ENCODE results near the gene AQP12A. TPM values are rescaled to one million over a fixed set of nuclear protein-coding genes. Genes with fewer than 3 reads are reported as not detected.

Gene AQP12A
- total RNA-seq, 1 experiment from 2014 or later = not detected

DNA sequence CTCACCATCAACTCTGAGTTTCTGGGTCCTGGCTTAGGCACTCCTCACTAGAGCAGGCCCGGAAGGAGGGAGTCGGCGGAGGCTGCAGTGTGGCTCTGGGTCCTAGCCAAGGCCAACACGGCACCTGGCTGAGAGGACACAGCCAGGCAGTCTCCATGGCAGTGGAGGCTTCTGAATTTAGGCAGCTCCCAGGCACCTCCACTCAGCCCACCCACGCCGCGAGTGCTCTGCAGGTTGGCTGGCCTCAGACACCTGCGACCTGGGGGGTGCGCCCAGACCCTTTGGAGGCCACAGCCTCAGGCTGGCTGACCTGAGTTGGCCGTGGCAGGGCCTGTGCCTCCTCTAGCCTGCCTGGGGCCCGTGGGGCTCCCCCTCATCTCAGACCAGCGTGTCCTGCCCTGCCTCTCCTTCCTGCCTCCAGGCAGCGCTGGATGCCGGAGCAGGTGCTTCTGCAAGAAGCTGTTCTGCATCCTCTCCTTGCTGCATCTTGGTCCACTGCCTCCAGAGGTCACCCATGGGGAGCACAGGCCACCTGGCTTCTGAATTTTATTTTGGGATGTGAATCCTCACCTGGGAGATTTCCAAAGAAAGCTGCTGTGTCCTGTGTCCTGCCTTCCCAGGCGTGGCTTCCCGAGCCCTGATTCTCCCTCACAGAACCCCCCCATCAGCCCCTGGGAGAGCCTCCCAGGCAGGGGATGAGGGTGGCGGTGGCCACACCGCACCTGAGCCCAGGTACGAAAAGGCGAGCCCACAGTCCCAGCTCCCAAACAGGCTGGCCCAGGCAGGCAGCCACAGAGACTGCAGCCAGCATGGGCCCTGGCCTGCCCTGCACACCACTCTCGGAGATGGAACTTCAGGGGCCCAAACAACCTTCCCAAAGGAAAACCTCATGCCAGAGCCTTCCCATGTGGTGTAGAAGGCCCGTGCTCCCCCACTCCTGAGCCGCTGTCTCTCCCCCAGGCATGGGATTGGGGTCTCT is 23.4 kb downstream of the AQP12A start:
- CTCF ChIA-PET = no interaction called here
- DNase-seq (ENCODE audit: low read depth, low spot score) (no peak), ATAC-seq (peak; percentile 44; the same call in 1 of the 2 replicates)
- TF ChIP-seq, protein P1, sequence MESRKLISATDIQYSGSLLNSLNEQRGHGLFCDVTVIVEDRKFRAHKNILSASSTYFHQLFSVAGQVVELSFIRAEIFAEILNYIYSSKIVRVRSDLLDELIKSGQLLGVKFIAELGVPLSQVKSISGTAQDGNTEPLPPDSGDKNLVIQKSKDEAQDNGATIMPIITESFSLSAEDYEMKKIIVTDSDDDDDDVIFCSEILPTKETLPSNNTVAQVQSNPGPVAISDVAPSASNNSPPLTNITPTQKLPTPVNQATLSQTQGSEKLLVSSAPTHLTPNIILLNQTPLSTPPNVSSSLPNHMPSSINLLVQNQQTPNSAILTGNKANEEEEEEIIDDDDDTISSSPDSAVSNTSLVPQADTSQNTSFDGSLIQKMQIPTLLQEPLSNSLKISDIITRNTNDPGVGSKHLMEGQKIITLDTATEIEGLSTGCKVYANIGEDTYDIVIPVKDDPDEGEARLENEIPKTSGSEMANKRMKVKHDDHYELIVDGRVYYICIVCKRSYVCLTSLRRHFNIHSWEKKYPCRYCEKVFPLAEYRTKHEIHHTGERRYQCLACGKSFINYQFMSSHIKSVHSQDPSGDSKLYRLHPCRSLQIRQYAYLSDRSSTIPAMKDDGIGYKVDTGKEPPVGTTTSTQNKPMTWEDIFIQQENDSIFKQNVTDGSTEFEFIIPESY (IDR thresholded peaks at IDR 0.05; ENCODE audit: extremely low read depth, insufficient replicate concordance, low read length) = no peak
- no peak for TF ChIP-seq ZNF274 (IDR thresholded peaks at IDR 0.05; ENCODE audit: low read depth, low read length)
- TF ChIP-seq EZH2 (IDR thresholded peaks at IDR 0.05) = no peak
- TF ChIP-seq YY1 (IDR thresholded peaks at IDR 0.05; ENCODE audit: extremely low read depth, insufficient replicate concordance, low read depth, low read length) = no peak
- TF ChIP-seq JUND (IDR thresholded peaks at IDR 0.05) = no peak
- no peak for TF ChIP-seq ZFX (IDR thresholded peaks at IDR 0.05)
- no peak for TF ChIP-seq POLR2AphosphoS5 (IDR thresholded peaks at IDR 0.05; ENCODE audit: low read depth, low read length)
- no peak for TF ChIP-seq SRF (IDR thresholded peaks at IDR 0.05; ENCODE audit: low read depth)
- TF ChIP-seq, protein P2, sequence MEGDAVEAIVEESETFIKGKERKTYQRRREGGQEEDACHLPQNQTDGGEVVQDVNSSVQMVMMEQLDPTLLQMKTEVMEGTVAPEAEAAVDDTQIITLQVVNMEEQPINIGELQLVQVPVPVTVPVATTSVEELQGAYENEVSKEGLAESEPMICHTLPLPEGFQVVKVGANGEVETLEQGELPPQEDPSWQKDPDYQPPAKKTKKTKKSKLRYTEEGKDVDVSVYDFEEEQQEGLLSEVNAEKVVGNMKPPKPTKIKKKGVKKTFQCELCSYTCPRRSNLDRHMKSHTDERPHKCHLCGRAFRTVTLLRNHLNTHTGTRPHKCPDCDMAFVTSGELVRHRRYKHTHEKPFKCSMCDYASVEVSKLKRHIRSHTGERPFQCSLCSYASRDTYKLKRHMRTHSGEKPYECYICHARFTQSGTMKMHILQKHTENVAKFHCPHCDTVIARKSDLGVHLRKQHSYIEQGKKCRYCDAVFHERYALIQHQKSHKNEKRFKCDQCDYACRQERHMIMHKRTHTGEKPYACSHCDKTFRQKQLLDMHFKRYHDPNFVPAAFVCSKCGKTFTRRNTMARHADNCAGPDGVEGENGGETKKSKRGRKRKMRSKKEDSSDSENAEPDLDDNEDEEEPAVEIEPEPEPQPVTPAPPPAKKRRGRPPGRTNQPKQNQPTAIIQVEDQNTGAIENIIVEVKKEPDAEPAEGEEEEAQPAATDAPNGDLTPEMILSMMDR (IDR thresholded peaks at IDR 0.05 in 2 of 3, conservative IDR thresholded peaks at IDR 0.05 in 1 of 3; ENCODE audit: borderline replicate concordance in 1 of 3, insufficient read depth in 1 of 3, low read depth in 2 of 3, low read length in 2 of 3) = no peak
- TF ChIP-seq SIN3A (IDR thresholded peaks at IDR 0.05; ENCODE audit: low read depth) = no peak
- no peak for TF ChIP-seq CBX3 (IDR thresholded peaks at IDR 0.05; ENCODE audit: low read depth)
- TF ChIP-seq RAD21 (IDR thresholded peaks at IDR 0.05; ENCODE audit: low read depth) = no peak
- TF ChIP-seq ELF1 (IDR thresholded peaks at IDR 0.05; ENCODE audit: borderline replicate concordance, low read depth) = no peak
- BruUV-seq (replicated peaks) = no TSS peak
- Histone ChIP-seq H3K4me3 (replicated peaks in 1 of 2; ENCODE audit: low read depth in 1 of 2, low read length in 2 of 2) (no peak overlapping the region), H3K36me3 (ENCODE audit: control insufficient read depth in 1 of 2, insufficient read depth in 2 of 2, low read length in 2 of 2) (no peaks in the 10 kb centered on the region), H3K27me3 (ENCODE audit: insufficient read depth, low read length) (no peaks in the 10 kb centered on the region), H3K4me2 (ENCODE audit: low read length) (no peak overlapping the region), H3K4me1 (ENCODE audit: control insufficient read depth in 1 of 2, insufficient read depth in 2 of 2, low read length in 2 of 2) (no peaks in the 10 kb centered on the region), H3K9ac (ENCODE audit: low read length) (no peak overlapping the region), H4K20me1 (ENCODE audit: insufficient read depth) (no peaks in the 10 kb centered on the region), H3K9me3 (ENCODE audit: control insufficient read depth in 1 of 2, insufficient read depth in 1 of 2, low read depth in 1 of 2, low read length in 2 of 2) (no peaks in the 10 kb centered on the region), H3K9me2 (ENCODE audit: insufficient read depth) (no peaks in the 10 kb centered on the region), H2AFZ (ENCODE audit: low read depth, low read length, poor library complexity, severe bottlenecking) (no peak overlapping the region), H3K79me2 (ENCODE audit: insufficient read depth, low read length) (no peaks in the 10 kb centered on the region), H3K27ac (ENCODE audit: low read depth, low read length) (no peak overlapping the region)
- POLR2A ChIA-PET = no interaction called here
- intact Hi-C loops (cut with micrococcal nuclease) = no loop called here
- RAD21 ChIA-PET (ENCODE audit: low non-redundant PET in 1 of 2, low total read pairs in 2 of 2, uncharacterized antibody in 2 of 2, unreplicated experiment in 2 of 2) = no interaction called here

Data from HCT116 (cell line).